Hepatocyte (in vitro differentiated cells): ENCODE data around the gene MYRF. TPM values are rescaled to one million over a fixed set of nuclear protein-coding genes. Genes with fewer than 3 reads are reported as not detected.

Experiments used
- DNase-seq: peaks from one replicate; pipeline ENCODE4 v3.0.0-alpha.2; 2016; ENCODE audit warnings: low spot score
- H2AFZ ChIP-seq: fragments of 200-600 bp; sonication (generic); 2 replicates; pipeline ENCODE4 v1.6.0; 2016; ENCODE audit warnings: antibody characterized with exemption, mild to moderate bottlenecking
- H3K27ac ChIP-seq: fragments of 200-600 bp; sonication (generic); 2 replicates; pipeline ENCODE4 v1.5.1; 2016; ENCODE audit warnings: mild to moderate bottlenecking
- H3K27me3 ChIP-seq: fragments of 200-600 bp; sonication (generic); 2 replicates; pipeline ENCODE4 v1.6.1; 2016
- H3K36me3 ChIP-seq: fragments of 200-600 bp; sonication (generic); replicated peaks from 2 replicates; pipeline ENCODE4 v1.5.1; 2016; ENCODE audit warnings: low read depth; ENCODE audit not compliant: insufficient read depth
- H3K4me1 ChIP-seq: fragments of 200-600 bp; sonication (generic); 2 replicates; pipeline ENCODE4 v1.5.1; 2016; ENCODE audit warnings: mild to moderate bottlenecking, moderate library complexity; ENCODE audit not compliant: insufficient read depth
- H3K4me2 ChIP-seq: fragments of 200-600 bp; sonication (generic); 2 replicates; pipeline ENCODE4 v1.6.0; 2016
- H3K4me3 ChIP-seq: fragments of 200-600 bp; sonication (generic); 2 replicates; pipeline ENCODE4 v1.5.1; 2016; ENCODE audit warnings: mild to moderate bottlenecking
- H3K79me2 ChIP-seq: fragments of 200-600 bp; sonication (generic); 2 replicates; pipeline ENCODE4 v1.6.0; 2017; ENCODE audit warnings: mild to moderate bottlenecking
- H3K9me2 ChIP-seq: fragments of 200-600 bp; sonication (generic); replicated peaks from 2 replicates; pipeline ENCODE4 v1.6.0; 2017; ENCODE audit warnings: mild to moderate bottlenecking; ENCODE audit not compliant: insufficient read depth
- H3K9me3 ChIP-seq: fragments of 200-600 bp; sonication (generic); 2 replicates; pipeline ENCODE4 v1.5.1; 2016; ENCODE audit warnings: low read depth, mild to moderate bottlenecking
- H4K20me1 ChIP-seq: fragments of 200-600 bp; sonication (generic); 2 replicates; pipeline ENCODE4 v1.6.0; 2016; ENCODE audit warnings: mild to moderate bottlenecking; ENCODE audit not compliant: insufficient read depth, poor library complexity, severe bottlenecking
- EZH2 ChIP-seq: fragments of 200-600 bp; sonication (generic); IDR thresholded peaks from 2 replicates; pipeline ENCODE4 v1.6.1; 2016; ENCODE audit warnings: antibody characterized with exemption, mild to moderate bottlenecking, borderline replicate concordance
- EZH2phosphoT487 ChIP-seq: fragments of 200-600 bp; sonication (generic); IDR thresholded peaks from one replicate; pipeline ENCODE4 v1.6.1; 2018; ENCODE audit warnings: antibody characterized with exemption, mild to moderate bottlenecking, low read depth, moderate library complexity; ENCODE audit not compliant: unreplicated experiment, severe bottlenecking
- WGBS: methylation state at CpG from one replicate; pipeline ENCODE4 v1.1.6; 2016; ENCODE audit warnings: low lambda C conversion rate; ENCODE audit errors: missing lambda C conversion rate; 5-methylcytosine and 5-hydroxymethylcytosine counted together
- polyA plus RNA-seq: library from polyadenylated mRNA; unstranded; fragments of >200 nt; fragmentation: Nextera tagmentation; extraction: Ambion mirVana; gene quantifications from 2 replicates; pipeline ENCODE4 v1.2.1, GENCODE V29; 2016
- total RNA-seq: library from RNA; depleted of rRNA; stranded (reverse); fragments of >200 nt; gene quantifications from 2 replicates; pipeline ENCODE4 v1.2.3, GENCODE V29; 2014
- TF ChIP-seq, protein P1 (sequence below): fragments of 200-600 bp; sonication (generic); IDR thresholded peaks from 2 replicates; pipeline ENCODE4 v1.5.1; 2016; ENCODE audit warnings: antibody characterized with exemption, mild to moderate bottlenecking; ENCODE audit not compliant: poor library complexity

The MYRF gene
- total and polyA plus RNA-seq, 2 experiments from 2014 or later: 57.3 to 96.7 TPM

DNA sequence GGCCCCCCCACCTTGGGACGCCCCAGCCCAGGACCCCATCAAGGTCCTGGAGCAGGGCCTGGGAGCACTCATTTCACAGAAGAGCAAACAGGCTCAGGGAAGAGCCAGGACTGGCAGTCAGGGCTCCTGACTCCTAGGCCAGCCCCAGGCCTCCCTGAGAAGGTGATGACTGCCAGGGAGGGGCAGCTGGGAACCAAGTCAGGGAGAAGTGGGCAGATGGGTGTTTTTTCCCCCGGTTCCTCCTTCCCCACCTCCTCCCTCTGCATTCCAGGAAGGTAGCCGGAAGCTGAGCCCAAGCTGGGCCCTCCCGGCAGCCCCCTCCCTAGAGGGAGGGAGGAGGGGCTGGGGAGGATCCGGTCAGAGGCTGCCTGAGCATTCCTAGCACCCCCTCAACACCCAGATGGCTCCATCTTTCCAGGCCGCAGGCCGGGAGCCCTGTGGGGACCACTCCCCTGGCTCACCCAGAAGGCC, 19.6 kb downstream of the MYRF start:
- peak; percentile 54 for DNase-seq
- H3K36me3 ChIP-seq: no peaks in the 10 kb centered on the region
- peak overlapping the region; percentile 73 for H3K27ac ChIP-seq
- TF ChIP-seq EZH2phosphoT487 (no peak), EZH2 (no peak)
- TF ChIP-seq, protein P1, sequence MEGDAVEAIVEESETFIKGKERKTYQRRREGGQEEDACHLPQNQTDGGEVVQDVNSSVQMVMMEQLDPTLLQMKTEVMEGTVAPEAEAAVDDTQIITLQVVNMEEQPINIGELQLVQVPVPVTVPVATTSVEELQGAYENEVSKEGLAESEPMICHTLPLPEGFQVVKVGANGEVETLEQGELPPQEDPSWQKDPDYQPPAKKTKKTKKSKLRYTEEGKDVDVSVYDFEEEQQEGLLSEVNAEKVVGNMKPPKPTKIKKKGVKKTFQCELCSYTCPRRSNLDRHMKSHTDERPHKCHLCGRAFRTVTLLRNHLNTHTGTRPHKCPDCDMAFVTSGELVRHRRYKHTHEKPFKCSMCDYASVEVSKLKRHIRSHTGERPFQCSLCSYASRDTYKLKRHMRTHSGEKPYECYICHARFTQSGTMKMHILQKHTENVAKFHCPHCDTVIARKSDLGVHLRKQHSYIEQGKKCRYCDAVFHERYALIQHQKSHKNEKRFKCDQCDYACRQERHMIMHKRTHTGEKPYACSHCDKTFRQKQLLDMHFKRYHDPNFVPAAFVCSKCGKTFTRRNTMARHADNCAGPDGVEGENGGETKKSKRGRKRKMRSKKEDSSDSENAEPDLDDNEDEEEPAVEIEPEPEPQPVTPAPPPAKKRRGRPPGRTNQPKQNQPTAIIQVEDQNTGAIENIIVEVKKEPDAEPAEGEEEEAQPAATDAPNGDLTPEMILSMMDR: no peak
- no peak overlapping the region for H3K4me3 ChIP-seq
- no peaks in the 10 kb centered on the region for H3K9me3 ChIP-seq
- no peaks in the 10 kb centered on the region for H4K20me1 ChIP-seq
- H3K4me2 ChIP-seq: no peak overlapping the region
- H2AFZ ChIP-seq: no peak overlapping the region
- H3K27me3 ChIP-seq: no peaks in the 10 kb centered on the region
- peaks cover 4% of the 10 kb centered on the region for H3K79me2 ChIP-seq
- no peaks in the 10 kb centered on the region for H3K9me2 ChIP-seq
- 37% methylated on average over 7 of the region's 7 CpGs for WGBS
- peaks cover 53% of the 10 kb centered on the region for H3K4me1 ChIP-seq

DNA sequence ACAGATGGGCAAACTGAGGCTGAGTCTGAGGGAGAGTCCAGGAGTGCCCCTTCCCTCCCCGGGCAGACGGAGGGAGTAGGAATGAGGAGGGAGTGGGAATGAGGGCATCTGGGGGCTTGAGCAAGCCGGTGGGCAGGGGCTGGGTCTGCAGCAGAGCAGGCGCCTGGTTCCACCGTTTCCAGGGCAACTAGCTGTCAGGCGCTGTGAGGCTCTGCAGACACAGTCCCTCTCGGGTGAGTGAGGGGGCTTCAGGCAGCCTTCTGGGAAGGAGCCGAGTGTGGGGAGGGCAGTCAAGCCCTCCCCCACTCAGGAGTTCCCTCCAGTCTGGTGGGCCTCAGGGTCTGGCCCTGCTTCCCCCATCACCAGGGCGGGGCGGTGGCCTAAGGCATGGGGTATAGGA, 20.9 kb downstream of the MYRF start:
- Histone ChIP-seq H3K79me2 (no peaks in the 10 kb centered on the region), H3K4me1 (peaks cover 45% of the 10 kb centered on the region), H3K36me3 (no peaks in the 10 kb centered on the region), H3K9me2 (no peaks in the 10 kb centered on the region), H3K4me3 (no peak overlapping the region), H3K9me3 (no peaks in the 10 kb centered on the region), H3K27ac (peak overlapping the region; percentile 73), H3K4me2 (peak overlapping the region; percentile 36), H3K27me3 (no peaks in the 10 kb centered on the region), H2AFZ (no peak overlapping the region), H4K20me1 (no peaks in the 10 kb centered on the region)
- 45% methylated on average over 10 of the region's 10 CpGs for WGBS
- no peak for TF ChIP-seq EZH2phosphoT487
- no peak for TF ChIP-seq EZH2
- TF ChIP-seq, protein P1: no peak
- DNase-seq: peak; percentile 68

DNA sequence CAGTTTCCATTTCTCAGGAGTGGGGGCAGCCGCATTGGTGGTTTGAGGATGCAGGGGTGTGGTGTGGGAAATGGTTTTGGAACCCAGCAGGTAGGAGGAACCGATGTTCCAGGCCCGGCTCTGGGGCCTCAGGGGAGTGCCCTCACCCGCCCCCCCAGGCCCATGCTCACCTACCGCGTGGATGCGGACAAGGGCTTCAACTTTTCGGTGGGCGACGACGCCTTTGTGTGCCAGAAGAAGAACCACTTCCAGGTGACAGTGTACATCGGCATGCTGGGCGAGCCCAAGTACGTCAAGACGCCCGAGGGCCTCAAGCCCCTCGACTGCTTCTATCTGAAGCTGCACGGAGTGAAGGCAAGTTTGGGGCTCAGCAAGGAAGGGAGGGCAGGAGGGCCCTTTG, 21.4 kb downstream of the MYRF start:
- TF ChIP-seq EZH2 (no peak), EZH2phosphoT487 (no peak)
- TF ChIP-seq, protein P1: no peak
- Histone ChIP-seq H3K4me1 (peaks cover 41% of the 10 kb centered on the region), H2AFZ (no peak overlapping the region), H3K27ac (peak overlapping the region; percentile 55), H3K27me3 (no peaks in the 10 kb centered on the region), H3K9me3 (no peaks in the 10 kb centered on the region), H3K4me2 (peak overlapping the region; percentile 36), H3K4me3 (no peak overlapping the region), H3K79me2 (no peaks in the 10 kb centered on the region), H4K20me1 (no peaks in the 10 kb centered on the region), H3K9me2 (no peaks in the 10 kb centered on the region), H3K36me3 (no peaks in the 10 kb centered on the region)
- no peak for DNase-seq
- WGBS: 76% methylated on average over 18 of the region's 18 CpGs

DNA sequence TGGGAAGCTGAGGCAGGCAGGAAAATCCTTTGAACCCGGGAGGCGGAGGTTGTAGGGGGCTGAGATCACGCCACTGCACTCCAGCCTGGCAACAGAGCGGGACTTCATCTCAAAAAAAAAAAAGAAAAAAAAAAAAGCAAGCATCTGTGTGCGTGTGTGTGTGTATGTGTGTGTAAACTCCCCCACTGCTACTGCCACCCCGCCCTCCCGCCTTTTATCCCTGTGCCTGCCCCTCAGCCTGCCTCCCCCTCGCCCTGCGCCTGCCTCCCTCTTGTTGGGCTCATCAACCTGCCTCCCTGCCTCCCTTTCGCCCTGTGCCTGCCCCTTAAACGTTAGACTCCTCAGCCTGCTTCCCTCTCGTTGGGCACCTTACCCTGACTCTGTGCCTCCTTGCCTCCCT, 22.0 kb downstream of the MYRF start:
- Histone ChIP-seq H3K4me3 (no peak overlapping the region), H3K79me2 (no peaks in the 10 kb centered on the region), H2AFZ (no peak overlapping the region), H3K4me2 (no peak overlapping the region), H3K9me2 (no peaks in the 10 kb centered on the region), H3K36me3 (no peaks in the 10 kb centered on the region), H3K4me1 (peaks cover 35% of the 10 kb centered on the region), H3K27me3 (no peaks in the 10 kb centered on the region), H3K9me3 (no peaks in the 10 kb centered on the region), H3K27ac (no peak overlapping the region), H4K20me1 (no peaks in the 10 kb centered on the region)
- TF ChIP-seq, protein P1: no peak
- TF ChIP-seq EZH2 (no peak), EZH2phosphoT487 (no peak)
- no peak for DNase-seq
- 74% methylated on average over 8 of the region's 12 CpGs for WGBS
